HCT116 (cell line): ENCODE measurements around the gene OXCT1. TPM values are rescaled to one million over a fixed set of nuclear protein-coding genes. Genes with fewer than 3 reads are reported as not detected.

Experiments
- ATAC-seq: fragments of 200-7000 bp; cut with Tn5 transposase; 2 replicates; pipeline ENCODE4 v1.9.1; 2020; ENCODE audit warnings: mild to moderate bottlenecking, moderate library complexity
- BruUV-seq: library from RNA; stranded (reverse); fragments of 400-500 nt; replicated peaks from 2 replicates; lab custom pipeline; 2021; lab: Mats Ljungman, UMichigan
- CTCF ChIA-PET: fragments of 300-600 bp; sonication (Branson Sonifier 250); formaldehyde crosslinking; loops from one replicate; lab custom pipeline; 2021; ENCODE audit warnings: antibody characterized with exemption; lab: Charles Lee
- POLR2A ChIA-PET: fragments of 300-600, 350-600 bp; sonication (Branson Sonifier 250); formaldehyde crosslinking; loops from one replicate; lab custom pipeline; 2021; ENCODE audit warnings: antibody characterized with exemption; lab: Charles Lee
- RAD21 ChIA-PET, 2 experiments: fragments of 300-600 bp; sonication (Branson Sonifier 250); formaldehyde crosslinking; loops; one replicate each; lab custom pipeline; 2023; ENCODE audit warnings: low total read pairs in 2 of 2; ENCODE audit not compliant: uncharacterized antibody in 2 of 2, unreplicated experiment in 2 of 2, low non-redundant PET in 1 of 2; lab: Charles Lee
- DNase-seq: peaks from one replicate; pipeline ENCODE4 v3.0.0-alpha.2; 2010; ENCODE audit warnings: low read depth, low spot score
- H2AFZ ChIP-seq: fragments of 200-600 bp; shearing (Covaris generic), sonication (generic); 2 replicates; pipeline ENCODE4 v1.6.1; 2017; ENCODE audit warnings: low read depth, mixed run types, mixed read lengths, antibody characterized with exemption, low read length; ENCODE audit not compliant: poor library complexity, severe bottlenecking
- H3K27ac ChIP-seq: 2 replicates; pipeline ENCODE4 v1.5.1; 2012; ENCODE audit warnings: low read depth, low read length
- H3K27me3 ChIP-seq: fragments of 200-600 bp; sonication (generic); 2 replicates; pipeline ENCODE4 v1.6.1; 2016; ENCODE audit warnings: mixed run types, low read length, mixed read lengths; ENCODE audit not compliant: insufficient read depth
- H3K36me3 ChIP-seq, 2 experiments: fragments of 200-500 bp in 1 of 2; fragments of 200-600 bp in 1 of 2; sonication (Bioruptor generic) in 1 of 2; sonication (generic) in 1 of 2; 2 replicates each; pipeline versions ENCODE4 v1.5.1 to v1.6.1; 2014 to 2016; ENCODE audit warnings: low read length in 2 of 2, inconsistent platforms in 1 of 2, mixed read lengths in 1 of 2, mixed run types in 1 of 2; ENCODE audit not compliant: insufficient read depth in 2 of 2, control insufficient read depth in 1 of 2
- H3K4me1 ChIP-seq, 2 experiments: fragments of 200-600 bp in 1 of 2; sonication (generic) in 1 of 2; 2 replicates each; pipeline versions ENCODE4 v1.5.1 to v1.6.1; 2012 to 2017; ENCODE audit warnings: low read length in 2 of 2, inconsistent platforms in 1 of 2, mild to moderate bottlenecking in 1 of 2, mixed read lengths in 1 of 2, mixed run types in 1 of 2, moderate library complexity in 1 of 2; ENCODE audit not compliant: insufficient read depth in 2 of 2, control insufficient read depth in 1 of 2
- H3K4me2 ChIP-seq: fragments of 200-600 bp; sonication (generic); 2 replicates; pipeline ENCODE4 v1.6.1; 2017; ENCODE audit warnings: mixed run types, low read length, mixed read lengths
- H3K4me3 ChIP-seq, 2 experiments: fragments of 200-600 bp in 1 of 2; sonication (generic) in 1 of 2; replicated peaks in 1 of 2; 2 replicates each; pipeline ENCODE4 v1.5.1; 2011 to 2016; ENCODE audit warnings: low read length in 2 of 2, control low read depth in 1 of 2, low read depth in 1 of 2, mild to moderate bottlenecking in 1 of 2, mixed read lengths in 1 of 2, mixed run types in 1 of 2
- H3K79me2 ChIP-seq: fragments of 200-600 bp; sonication (generic); 2 replicates; pipeline ENCODE4 v1.6.1; 2017; ENCODE audit warnings: mild to moderate bottlenecking, mixed run types, low read length, moderate library complexity, mixed read lengths; ENCODE audit not compliant: insufficient read depth
- H3K9ac ChIP-seq: fragments of 200-600 bp; sonication (generic); 2 replicates; pipeline ENCODE4 v1.6.1; 2016; ENCODE audit warnings: low read length, mixed read lengths
- H3K9me2 ChIP-seq: fragments of 200-600 bp; sonication (generic), shearing (Covaris generic); 2 replicates; pipeline ENCODE4 v1.6.1; 2017; ENCODE audit warnings: mixed run types, mild to moderate bottlenecking, moderate library complexity; ENCODE audit not compliant: insufficient read depth
- H3K9me3 ChIP-seq, 2 experiments: fragments of 200-500 bp in 1 of 2; fragments of 200-600 bp in 1 of 2; sonication (Bioruptor generic) in 1 of 2; sonication (generic) in 1 of 2; 2 replicates each; pipeline ENCODE4 v1.6.1; 2014 to 2017; ENCODE audit warnings: low read length in 2 of 2, mixed read lengths in 2 of 2, inconsistent platforms in 1 of 2, low read depth in 1 of 2, mild to moderate bottlenecking in 1 of 2, mixed run types in 1 of 2, moderate library complexity in 1 of 2; ENCODE audit not compliant: control insufficient read depth in 1 of 2, insufficient read depth in 1 of 2
- H4K20me1 ChIP-seq: fragments of 200-600 bp; sonication (generic), shearing (Covaris generic); 2 replicates; pipeline ENCODE4 v1.6.1; 2017; ENCODE audit warnings: mixed run types, mild to moderate bottlenecking, moderate library complexity; ENCODE audit not compliant: insufficient read depth
- ATF3 ChIP-seq: IDR thresholded peaks from 2 replicates; pipeline ENCODE4 v1.6.1; 2012
- CBX3 ChIP-seq: IDR thresholded peaks from 2 replicates; pipeline ENCODE4 v1.6.1; 2012; ENCODE audit warnings: low read depth
- CTCF ChIP-seq, 3 experiments: fragments of 200-600 bp in 1 of 3; sonication (generic) in 1 of 3; IDR thresholded peaks in 2 of 3; conservative IDR thresholded peaks in 1 of 3; 2 replicates each; pipeline ENCODE4 v1.5.1; 2012 to 2017; ENCODE audit warnings: low read depth in 2 of 3, low read length in 2 of 3, antibody characterized with exemption in 1 of 3, borderline replicate concordance in 1 of 3, control low read depth in 1 of 3, mild to moderate bottlenecking in 1 of 3, mixed read lengths in 1 of 3, mixed run types in 1 of 3, moderate library complexity in 1 of 3; ENCODE audit not compliant: insufficient read depth in 1 of 3
- EZH2 ChIP-seq: fragments of 200-600 bp; sonication (generic); IDR thresholded peaks from 2 replicates; pipeline ENCODE4 v1.6.1; 2017; ENCODE audit warnings: antibody characterized with exemption, mixed run types
- EZH2phosphoT487 ChIP-seq: fragments of 200-600 bp; IDR thresholded peaks from 2 replicates; pipeline ENCODE4 v1.6.1; 2018; ENCODE audit warnings: antibody characterized with exemption, borderline replicate concordance
- JUND ChIP-seq: IDR thresholded peaks from 2 replicates; pipeline ENCODE4 v1.6.1; 2012
- MAX ChIP-seq: IDR thresholded peaks from 2 replicates; pipeline ENCODE4 v1.6.1; 2012
- POLR2A ChIP-seq: IDR thresholded peaks from 2 replicates; pipeline ENCODE4 v1.7.0; 2011; ENCODE audit warnings: borderline replicate concordance; ENCODE audit not compliant: insufficient read depth, insufficient read length; ENCODE audit errors: extremely low read depth
- REST ChIP-seq: IDR thresholded peaks from 2 replicates; pipeline ENCODE4 v1.6.1; 2012; ENCODE audit warnings: low read depth
- SIN3A ChIP-seq: IDR thresholded peaks from 2 replicates; pipeline ENCODE4 v1.6.1; 2012; ENCODE audit warnings: low read depth
- SRF ChIP-seq: IDR thresholded peaks from 2 replicates; pipeline ENCODE4 v1.6.1; 2012; ENCODE audit warnings: low read depth
- ZFX ChIP-seq: fragments of 450-650 bp; IDR thresholded peaks from 2 replicates; pipeline ENCODE4 v1.6.1; 2017
- intact Hi-C: fragments of 100-400 bp; cut with micrococcal nuclease; formaldehyde crosslinking; loops from 2 replicates; pipeline ENCODE4 v1.10.0; 2022
- total RNA-seq: library from RNA; stranded (reverse); gene quantifications from one replicate; pipeline ENCODE4 v1.2.1, GENCODE V29; 2021; ENCODE audit not compliant: unreplicated experiment

OXCT1 gene
- total RNA-seq, 1 experiment from 2014 or later, result 28.1 TPM

DNA sequence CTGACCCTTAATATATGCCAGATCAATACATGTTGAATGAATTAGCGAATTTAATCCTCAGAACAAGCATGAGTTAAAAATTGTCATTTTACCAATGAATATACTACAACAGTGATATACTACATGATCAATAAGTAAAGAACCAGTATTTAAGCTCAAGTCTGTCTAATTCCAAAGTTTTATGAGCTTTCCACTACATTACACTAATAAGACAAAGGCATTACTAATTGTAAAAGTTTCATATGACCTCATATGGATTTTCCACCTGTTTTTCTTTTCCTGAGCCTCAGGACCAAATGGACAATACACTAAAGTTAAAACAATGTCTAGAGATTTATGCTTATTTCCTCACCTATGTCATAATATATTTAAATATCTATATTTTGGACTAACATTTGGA, 80.8 kb downstream of the OXCT1 start:
- no peak overlapping the region for H3K4me3 ChIP-seq
- H3K36me3 ChIP-seq, result no peaks in the 10 kb centered on the region
- intact Hi-C loops, result no loop called here
- ChIA-PET POLR2A (no interaction called here), CTCF (no interaction called here), RAD21 (no interaction called here)
- ATAC-seq, result no peak
- H3K9ac ChIP-seq, result no peak overlapping the region
- peaks cover 4 to 14% of the 10 kb centered on the region in 2 experiments for H3K4me1 ChIP-seq
- no peaks in the 10 kb centered on the region for H3K9me3 ChIP-seq
- no peak overlapping the region for H3K27ac ChIP-seq
- H3K79me2 ChIP-seq, result no peaks in the 10 kb centered on the region
- H4K20me1 ChIP-seq, result no peaks in the 10 kb centered on the region
- no peak for DNase-seq
- H3K27me3 ChIP-seq, result no peaks in the 10 kb centered on the region
- no peak overlapping the region for H2AFZ ChIP-seq
- no peak overlapping the region for H3K4me2 ChIP-seq
- no peaks in the 10 kb centered on the region for H3K9me2 ChIP-seq
- TF ChIP-seq ATF3 (no peak), SRF (no peak), CBX3 (no peak), MAX (no peak), CTCF (IDR thresholded peaks at IDR 0.05 in 2 of 3, conservative IDR thresholded peaks at IDR 0.05 in 1 of 3; ENCODE audit: borderline replicate concordance in 1 of 3, insufficient read depth in 1 of 3, low read depth in 2 of 3, low read length in 2 of 3) (no peak), REST (no peak), EZH2phosphoT487 (no peak), JUND (no peak), ZFX (no peak), SIN3A (no peak), EZH2 (no peak), POLR2A (no peak)
- TF ChIP-seq, all 23 proteins: peak for 0
- no TSS peak for BruUV-seq
